OCI-LY7 (cell line): Measurements from ENCODE around the gene FOS. TPM values are rescaled to one million over a fixed set of nuclear protein-coding genes. Genes with fewer than 3 reads are reported as not detected.
"Not testable (repeated sequence)": the region's sequence is repeated elsewhere in the genome, so short reads cannot be mapped to it uniquely, and the experiment has no call there.

Experiments used
- BruUV-seq: library from RNA; stranded (reverse); fragments of 400-500 nt; replicated peaks from 2 replicates; lab custom pipeline; 2021; lab: Mats Ljungman, UMichigan
- CTCF ChIA-PET: fragments of 300-600 bp; sonication (Branson Sonifier 250); formaldehyde crosslinking; loops from one replicate; lab custom pipeline; 2022; ENCODE audit warnings: antibody characterized with exemption; ENCODE audit not compliant: unreplicated experiment; lab: Charles Lee
- POLR2A ChIA-PET: fragments of 300-600 bp; sonication (Branson Sonifier 250); formaldehyde crosslinking; loops from one replicate; lab custom pipeline; 2022; ENCODE audit warnings: antibody characterized with exemption; lab: Charles Lee
- DNase-seq: peaks from one replicate; pipeline ENCODE4 v3.0.0-alpha.2; 2015; ENCODE audit warnings: low spot score
- H2AFZ ChIP-seq: fragments of 200-600 bp; sonication (generic), shearing (Covaris generic); 2 replicates; pipeline ENCODE4 v1.6.1; 2014; ENCODE audit warnings: mild to moderate bottlenecking, antibody characterized with exemption, low read length, moderate library complexity
- H3K27ac ChIP-seq: fragments of 200-600 bp; sonication (generic); 2 replicates; pipeline ENCODE4 v1.5.1; 2014; ENCODE audit warnings: mixed run types, low read depth, mild to moderate bottlenecking, moderate library complexity, low read length, inconsistent platforms; ENCODE audit not compliant: poor library complexity, severe bottlenecking
- H3K36me3 ChIP-seq: fragments of 200-600 bp; sonication (generic); 2 replicates; pipeline ENCODE4 v1.6.1; 2014; ENCODE audit warnings: mild to moderate bottlenecking, antibody characterized with exemption, low read length, moderate library complexity, mixed read lengths; ENCODE audit not compliant: insufficient read depth
- H3K4me1 ChIP-seq: fragments of 200-600 bp; sonication (generic); 2 replicates; pipeline ENCODE4 v1.5.1; 2014; ENCODE audit warnings: mild to moderate bottlenecking, low read length; ENCODE audit not compliant: insufficient read depth, poor library complexity, severe bottlenecking
- H3K4me2 ChIP-seq: fragments of 200-600 bp; sonication (generic); 2 replicates; pipeline ENCODE4 v1.6.1; 2014; ENCODE audit warnings: mild to moderate bottlenecking, low read length
- H3K4me3 ChIP-seq: fragments of 200-600 bp; sonication (generic); 2 replicates; pipeline ENCODE4 v1.5.1; 2014; ENCODE audit warnings: mild to moderate bottlenecking, low read depth, low read length; ENCODE audit not compliant: poor library complexity, severe bottlenecking
- H3K79me2 ChIP-seq: fragments of 200-600 bp; sonication (generic); 2 replicates; pipeline ENCODE4 v1.6.1; 2016; ENCODE audit warnings: low read depth, mild to moderate bottlenecking, low read length, moderate library complexity, mixed read lengths; ENCODE audit not compliant: insufficient read depth
- H3K9me2 ChIP-seq: fragments of 200-600 bp; sonication (generic); 2 replicates; pipeline ENCODE4 v1.6.1; 2016; ENCODE audit warnings: mild to moderate bottlenecking, low read length, mixed read lengths; ENCODE audit not compliant: insufficient read depth
- H3K9me3 ChIP-seq: fragments of 200-600 bp; sonication (generic); 2 replicates; pipeline ENCODE4 v1.6.1; 2014; ENCODE audit warnings: mild to moderate bottlenecking, mixed run types, low read length, mixed read lengths
- H4K20me1 ChIP-seq: fragments of 200-600 bp; sonication (generic); 2 replicates; pipeline ENCODE4 v1.6.1; 2014; ENCODE audit warnings: mild to moderate bottlenecking, antibody characterized with exemption, low read length, moderate library complexity, mixed read lengths; ENCODE audit not compliant: insufficient read depth
- EZH2phosphoT487 ChIP-seq: fragments of 200-600 bp; sonication (generic); IDR thresholded peaks from 2 replicates; pipeline ENCODE4 v1.6.1; 2018; ENCODE audit warnings: low read depth, borderline replicate concordance, mild to moderate bottlenecking, mixed run types, antibody characterized with exemption, low read length, moderate library complexity, mixed read lengths
- intact Hi-C: fragments of 100-400 bp; cut with micrococcal nuclease; formaldehyde crosslinking; loops from one replicate; pipeline ENCODE4 v1.10.0; 2022; ENCODE audit not compliant: unreplicated experiment
- total RNA-seq, 2 experiments: library from RNA; depleted of rRNA in 1 of 2; stranded (reverse); fragments of >200 nt in 1 of 2; shearing (Covaris generic) in 1 of 2; gene quantifications; 2 replicates each; pipeline ENCODE4 v1.2.3, GENCODE V29; 2014 to 2022
- TF ChIP-seq, protein P1 (sequence below): fragments of 200-600 bp; sonication (generic); conservative IDR thresholded peaks from 2 replicates; pipeline ENCODE4 v1.5.1; 2014; ENCODE audit warnings: mild to moderate bottlenecking, antibody characterized with exemption, low read length, moderate library complexity, mixed read lengths

The FOS gene
- total RNA-seq, 2 experiments from 2014 or later, result 3.3 to 16.9 TPM

DNA sequence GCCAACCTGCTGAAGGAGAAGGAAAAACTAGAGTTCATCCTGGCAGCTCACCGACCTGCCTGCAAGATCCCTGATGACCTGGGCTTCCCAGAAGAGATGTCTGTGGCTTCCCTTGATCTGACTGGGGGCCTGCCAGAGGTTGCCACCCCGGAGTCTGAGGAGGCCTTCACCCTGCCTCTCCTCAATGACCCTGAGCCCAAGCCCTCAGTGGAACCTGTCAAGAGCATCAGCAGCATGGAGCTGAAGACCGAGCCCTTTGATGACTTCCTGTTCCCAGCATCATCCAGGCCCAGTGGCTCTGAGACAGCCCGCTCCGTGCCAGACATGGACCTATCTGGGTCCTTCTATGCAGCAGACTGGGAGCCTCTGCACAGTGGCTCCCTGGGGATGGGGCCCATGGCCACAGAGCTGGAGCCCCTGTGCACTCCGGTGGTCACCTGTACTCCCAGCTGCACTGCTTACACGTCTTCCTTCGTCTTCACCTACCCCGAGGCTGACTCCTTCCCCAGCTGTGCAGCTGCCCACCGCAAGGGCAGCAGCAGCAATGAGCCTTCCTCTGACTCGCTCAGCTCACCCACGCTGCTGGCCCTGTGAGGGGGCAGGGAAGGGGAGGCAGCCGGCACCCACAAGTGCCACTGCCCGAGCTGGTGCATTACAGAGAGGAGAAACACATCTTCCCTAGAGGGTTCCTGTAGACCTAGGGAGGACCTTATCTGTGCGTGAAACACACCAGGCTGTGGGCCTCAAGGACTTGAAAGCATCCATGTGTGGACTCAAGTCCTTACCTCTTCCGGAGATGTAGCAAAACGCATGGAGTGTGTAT is 2.4 kb downstream of the FOS start:
- no peak overlapping the region for H2AFZ ChIP-seq
- no peak for DNase-seq
- no peak overlapping the region for H3K27ac ChIP-seq
- H3K4me3 ChIP-seq, result no peak overlapping the region
- no TSS peak for BruUV-seq
- TF ChIP-seq EZH2phosphoT487, result no peak
- TF ChIP-seq, protein P1, sequence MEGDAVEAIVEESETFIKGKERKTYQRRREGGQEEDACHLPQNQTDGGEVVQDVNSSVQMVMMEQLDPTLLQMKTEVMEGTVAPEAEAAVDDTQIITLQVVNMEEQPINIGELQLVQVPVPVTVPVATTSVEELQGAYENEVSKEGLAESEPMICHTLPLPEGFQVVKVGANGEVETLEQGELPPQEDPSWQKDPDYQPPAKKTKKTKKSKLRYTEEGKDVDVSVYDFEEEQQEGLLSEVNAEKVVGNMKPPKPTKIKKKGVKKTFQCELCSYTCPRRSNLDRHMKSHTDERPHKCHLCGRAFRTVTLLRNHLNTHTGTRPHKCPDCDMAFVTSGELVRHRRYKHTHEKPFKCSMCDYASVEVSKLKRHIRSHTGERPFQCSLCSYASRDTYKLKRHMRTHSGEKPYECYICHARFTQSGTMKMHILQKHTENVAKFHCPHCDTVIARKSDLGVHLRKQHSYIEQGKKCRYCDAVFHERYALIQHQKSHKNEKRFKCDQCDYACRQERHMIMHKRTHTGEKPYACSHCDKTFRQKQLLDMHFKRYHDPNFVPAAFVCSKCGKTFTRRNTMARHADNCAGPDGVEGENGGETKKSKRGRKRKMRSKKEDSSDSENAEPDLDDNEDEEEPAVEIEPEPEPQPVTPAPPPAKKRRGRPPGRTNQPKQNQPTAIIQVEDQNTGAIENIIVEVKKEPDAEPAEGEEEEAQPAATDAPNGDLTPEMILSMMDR, result no peak
- no peaks in the 10 kb centered on the region for H4K20me1 ChIP-seq
- ChIA-PET CTCF (no interaction called here), POLR2A (interaction anchor here (0.6 kb wide), 1 partner anchor 20 kb away, joined by 4 read pairs; no protein-coding TSS in a partner anchor)
- H3K79me2 ChIP-seq, result no peaks in the 10 kb centered on the region
- no peak overlapping the region for H3K4me2 ChIP-seq
- intact Hi-C loops, result no loop called here
- H3K9me2 ChIP-seq, result no peaks in the 10 kb centered on the region
- H3K9me3 ChIP-seq, result no peaks in the 10 kb centered on the region
- no peaks in the 10 kb centered on the region for H3K36me3 ChIP-seq
- H3K4me1 ChIP-seq, result peaks cover 24% of the 10 kb centered on the region

DNA sequence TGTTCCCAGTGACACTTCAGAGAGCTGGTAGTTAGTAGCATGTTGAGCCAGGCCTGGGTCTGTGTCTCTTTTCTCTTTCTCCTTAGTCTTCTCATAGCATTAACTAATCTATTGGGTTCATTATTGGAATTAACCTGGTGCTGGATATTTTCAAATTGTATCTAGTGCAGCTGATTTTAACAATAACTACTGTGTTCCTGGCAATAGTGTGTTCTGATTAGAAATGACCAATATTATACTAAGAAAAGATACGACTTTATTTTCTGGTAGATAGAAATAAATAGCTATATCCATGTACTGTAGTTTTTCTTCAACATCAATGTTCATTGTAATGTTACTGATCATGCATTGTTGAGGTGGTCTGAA is 3.0 kb downstream of the FOS start:
- intact Hi-C loops, result no loop called here
- H3K9me3 ChIP-seq, result no peaks in the 10 kb centered on the region
- TF ChIP-seq EZH2phosphoT487, result no peak
- TF ChIP-seq, protein P1, result no peak
- no peaks in the 10 kb centered on the region for H3K9me2 ChIP-seq
- H3K4me2 ChIP-seq, result no peak overlapping the region
- no peaks in the 10 kb centered on the region for H3K36me3 ChIP-seq
- H3K79me2 ChIP-seq, result no peaks in the 10 kb centered on the region
- H4K20me1 ChIP-seq, result no peaks in the 10 kb centered on the region
- no TSS peak for BruUV-seq
- ChIA-PET CTCF (no interaction called here), POLR2A (interaction anchor here (0.6 kb wide), 1 partner anchor 20 kb away, joined by 4 read pairs; no protein-coding TSS in a partner anchor)
- H3K4me3 ChIP-seq, result no peak overlapping the region
- no peak overlapping the region for H2AFZ ChIP-seq
- H3K4me1 ChIP-seq, result peaks cover 23% of the 10 kb centered on the region
- DNase-seq, result no peak
- H3K27ac ChIP-seq, result no peak overlapping the region

DNA sequence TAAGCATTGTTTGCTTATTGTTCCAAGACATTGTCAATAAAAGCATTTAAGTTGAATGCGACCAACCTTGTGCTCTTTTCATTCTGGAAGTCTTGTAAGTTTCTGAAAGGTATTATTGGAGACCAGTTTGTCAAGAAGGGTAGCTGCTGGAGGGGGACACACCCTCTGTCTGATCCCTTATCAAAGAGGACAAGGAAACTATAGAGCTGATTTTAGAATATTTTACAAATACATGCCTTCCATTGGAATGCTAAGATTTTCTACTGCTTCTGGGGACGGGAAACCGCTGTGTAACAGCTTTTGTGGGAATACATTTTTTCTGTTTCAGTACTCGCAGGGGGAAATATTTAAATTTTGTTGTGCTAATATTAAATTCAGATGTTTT is 3.5 kb downstream of the FOS start:
- no TSS peak for BruUV-seq
- Histone ChIP-seq H3K9me2 (no peaks in the 10 kb centered on the region), H4K20me1 (no peaks in the 10 kb centered on the region), H3K36me3 (no peaks in the 10 kb centered on the region), H3K4me2 (no peak overlapping the region), H3K4me1 (peaks cover 19% of the 10 kb centered on the region), H3K27ac (no peak overlapping the region), H3K9me3 (no peaks in the 10 kb centered on the region), H2AFZ (no peak overlapping the region), H3K4me3 (no peak overlapping the region), H3K79me2 (no peaks in the 10 kb centered on the region)
- TF ChIP-seq, protein P1, result no peak
- TF ChIP-seq EZH2phosphoT487, result no peak
- POLR2A ChIA-PET, result interaction anchor here (1.1 kb wide), 1 partner anchor 13 kb away, joined by 4 read pairs; no protein-coding TSS in a partner anchor
- no peak for DNase-seq
- intact Hi-C loops, result no loop called here
- CTCF ChIA-PET, result no interaction called here

DNA sequence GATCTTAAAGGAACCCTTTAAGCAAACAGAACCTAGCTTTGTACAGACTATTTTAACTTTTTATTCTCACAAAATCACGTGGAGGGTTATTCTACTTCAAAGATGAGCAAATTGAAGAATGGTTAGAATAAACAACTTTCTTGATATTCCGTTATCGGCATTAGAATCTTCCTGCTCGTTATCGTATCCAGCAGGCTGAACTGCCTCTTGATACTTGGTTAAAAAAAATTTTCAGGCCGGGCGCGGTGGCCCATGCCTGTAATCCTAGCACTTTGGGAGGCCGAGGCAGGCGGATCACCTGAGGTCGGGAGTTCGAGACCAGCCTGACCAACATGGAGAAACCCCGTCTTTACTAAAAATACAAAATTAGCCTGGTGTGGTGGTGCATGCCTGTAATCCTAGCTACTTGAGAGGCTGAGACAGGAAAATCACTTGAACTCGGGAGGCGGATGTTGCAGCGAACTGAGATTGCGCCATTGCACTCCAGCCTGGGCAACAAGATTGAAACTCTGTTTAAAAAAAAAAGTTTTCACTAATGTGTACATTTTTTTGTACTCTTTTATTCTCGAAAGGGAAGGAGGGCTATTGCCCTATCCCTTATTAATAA is 4.0 kb downstream of the FOS start:
- H3K4me2 ChIP-seq, H2AFZ ChIP-seq, H3K27ac ChIP-seq, H3K36me3 ChIP-seq, H4K20me1 ChIP-seq, intact Hi-C loops, DNase-seq, H3K4me3 ChIP-seq, H3K79me2 ChIP-seq, CTCF ChIA-PET, BruUV-seq, H3K9me2 ChIP-seq, H3K9me3 ChIP-seq: not testable (repeated sequence)
- peaks cover 19% of the 10 kb centered on the region for H3K4me1 ChIP-seq
- POLR2A ChIA-PET, result interaction anchor here (1.1 kb wide), 1 partner anchor 14 kb away, joined by 4 read pairs; no protein-coding TSS in a partner anchor
